A549 (cell line): Measurements from ENCODE around the gene KMT2C. TPM values are rescaled to one million over a fixed set of nuclear protein-coding genes. Genes with fewer than 3 reads are reported as not detected.
"Not testable (repeated sequence)": the region's sequence is repeated elsewhere in the genome, so short reads cannot be mapped to it uniquely, and the experiment has no call there.

Experiments
- ATAC-seq, 2 experiments: fragments of 200-7000 bp in 1 of 2; fragments of >200 bp in 1 of 2; cut with Nextera tagmentation in 1 of 2; cut with Tn5 transposase in 1 of 2; 3 replicates each; pipeline versions ENCODE4 v1.8.0 to v1.9.1; 2018 to 2020; ENCODE audit warnings: mild to moderate bottlenecking in 1 of 2, moderate library complexity in 1 of 2
- CTCF ChIA-PET: fragments of 300-600 bp; sonication (Branson Sonifier 250); formaldehyde crosslinking; extraction: SDS; loops from one replicate; lab custom pipeline; 2021; ENCODE audit warnings: antibody characterized with exemption, inconsistent platforms; lab: Yijun Ruan, JAX
- POLR2A ChIA-PET: fragments of 350-600 bp; formaldehyde crosslinking; extraction: SDS; loops from one replicate; lab custom pipeline; 2021; ENCODE audit warnings: antibody characterized with exemption, inconsistent platforms; lab: Yijun Ruan, JAX
- DNase-seq, 2 experiments: peaks; one replicate each; pipeline versions ENCODE4 v3.0.0 to v3.0.0-alpha.2; 2011 to 2016; ENCODE audit warnings: low read depth in 1 of 2, low spot score in 1 of 2
- FAIRE-seq: peaks from 2 replicates; lab custom pipeline; 2011; peaks lifted over from hg19 to GRCh38; lab: Jason Lieb, UNC
- H3K27ac ChIP-seq, 2 experiments: fragments of >200 bp; sonication (Bioruptor Twin); formaldehyde crosslinking; 3 replicates each; pipeline ENCODE4 v1.5.1; 2016 to 2017
- H3K4me1 ChIP-seq: fragments of >200 bp; sonication (Bioruptor Twin); formaldehyde crosslinking; 3 replicates; pipeline ENCODE4 v1.6.1; 2016
- H3K4me2 ChIP-seq: fragments of >200 bp; sonication (Bioruptor Twin); formaldehyde crosslinking; 3 replicates; pipeline ENCODE4 v1.6.1; 2016
- H3K4me3 ChIP-seq: fragments of >200 bp; sonication (Bioruptor Twin); formaldehyde crosslinking; 3 replicates; pipeline ENCODE4 v1.5.1; 2016
- H3K9me3 ChIP-seq: fragments of >200 bp; sonication (Bioruptor Twin); formaldehyde crosslinking; 3 replicates; pipeline ENCODE4 v1.6.1; 2016
- CBX8 ChIP-seq: fragments of 200-600 bp; sonication (generic); IDR thresholded peaks from 2 replicates; pipeline ENCODE4 v1.6.1; 2016
- FOSB ChIP-seq: fragments of 250-450 bp; sonication (Bioruptor Pico); IDR thresholded peaks from 2 replicates; pipeline ENCODE4 v1.5.0; 2020; ENCODE audit warnings: mild to moderate bottlenecking, moderate library complexity
- GATA3 ChIP-seq: IDR thresholded peaks from 2 replicates; pipeline ENCODE4 v1.6.1; 2012; ENCODE audit warnings: borderline replicate concordance
- HOXB13 ChIP-seq: fragments of 250-450 bp; sonication (Bioruptor Pico); IDR thresholded peaks from 2 replicates; pipeline ENCODE4 v1.5.0; 2020; ENCODE audit warnings: low read depth, mild to moderate bottlenecking, moderate library complexity
- HOXB5 ChIP-seq: fragments of 250-450 bp; sonication (Bioruptor Pico); IDR thresholded peaks from 2 replicates; pipeline ENCODE4 v1.5.0; 2020; ENCODE audit warnings: mild to moderate bottlenecking, moderate library complexity
- KDM1A ChIP-seq: fragments of 200-600 bp; sonication (generic); IDR thresholded peaks from 2 replicates; pipeline ENCODE4 v1.6.1; 2016; ENCODE audit warnings: low read depth, mild to moderate bottlenecking
- MAZ ChIP-seq: fragments of 150-350 bp; IDR thresholded peaks from 2 replicates; pipeline ENCODE4 v1.6.1; 2014; ENCODE audit warnings: antibody characterized with exemption, low read depth, low read length, borderline replicate concordance
- NFE2L2 ChIP-seq: fragments of 150-350 bp; conservative IDR thresholded peaks from 2 replicates; pipeline ENCODE4 v1.6.1; 2014; ENCODE audit warnings: low read length
- NPAS2 ChIP-seq: fragments of 250-450 bp; sonication (Bioruptor Pico); IDR thresholded peaks from 2 replicates; pipeline ENCODE4 v1.8.0; 2022; ENCODE audit warnings: mild to moderate bottlenecking, moderate library complexity, borderline replicate concordance
- RAD21 ChIP-seq, 2 experiments: fragments of >200 bp in 1 of 2; sonication (Bioruptor Twin) in 1 of 2; formaldehyde crosslinking in 1 of 2; IDR thresholded peaks in 1 of 2; conservative IDR thresholded peaks in 1 of 2; 2 replicates in 1 of 2; 3 replicates in 1 of 2; pipeline ENCODE4 v1.6.1; 2012 to 2018; ENCODE audit warnings: inconsistent platforms in 1 of 2
- REST ChIP-seq: fragments of 200-600 bp; sonication (generic); IDR thresholded peaks from 2 replicates; pipeline ENCODE4 v1.6.1; 2016; ENCODE audit warnings: antibody characterized with exemption, mild to moderate bottlenecking, moderate library complexity
- TP53 ChIP-seq: fragments of 250-450 bp; sonication (Bioruptor Pico); IDR thresholded peaks from 2 replicates; pipeline ENCODE4 v1.5.0; 2021; ENCODE audit warnings: mild to moderate bottlenecking, moderate library complexity
- USF2 ChIP-seq: fragments of 450-650 bp; IDR thresholded peaks from 2 replicates; pipeline ENCODE4 v1.6.1; 2014; ENCODE audit warnings: antibody characterized with exemption
- WGBS: methylation state at CpG from one replicate; pipeline ENCODE4 v1.1.6; 2017; ENCODE audit errors: missing lambda C conversion rate; 5-methylcytosine and 5-hydroxymethylcytosine counted together
- polyA plus RNA-seq, 4 experiments: library from polyadenylated mRNA; depleted of rRNA in 3 of 4; stranded (reverse); fragments of >200 nt; fragmentation: RNase III in 1 of 4; extraction: RNeasy Plus Mini Kit Qiagen cat#74134 plus additional on column Dnase treatment in 1 of 4; gene quantifications; 2 replicates in 3 of 4; 3 replicates in 1 of 4; pipeline ENCODE4 v1.2.3, GENCODE V29; 2011 to 2017
- TF ChIP-seq, protein P1 (sequence below): fragments of >200 bp; sonication (Bioruptor Twin); formaldehyde crosslinking; IDR thresholded peaks from 3 replicates; pipeline ENCODE4 v1.5.1; 2016

The KMT2C gene
- polyA plus RNA-seq, 2 of the 4 experiments (the other 2 are of a cell fraction), result 4.2 to 13.1 TPM

DNA sequence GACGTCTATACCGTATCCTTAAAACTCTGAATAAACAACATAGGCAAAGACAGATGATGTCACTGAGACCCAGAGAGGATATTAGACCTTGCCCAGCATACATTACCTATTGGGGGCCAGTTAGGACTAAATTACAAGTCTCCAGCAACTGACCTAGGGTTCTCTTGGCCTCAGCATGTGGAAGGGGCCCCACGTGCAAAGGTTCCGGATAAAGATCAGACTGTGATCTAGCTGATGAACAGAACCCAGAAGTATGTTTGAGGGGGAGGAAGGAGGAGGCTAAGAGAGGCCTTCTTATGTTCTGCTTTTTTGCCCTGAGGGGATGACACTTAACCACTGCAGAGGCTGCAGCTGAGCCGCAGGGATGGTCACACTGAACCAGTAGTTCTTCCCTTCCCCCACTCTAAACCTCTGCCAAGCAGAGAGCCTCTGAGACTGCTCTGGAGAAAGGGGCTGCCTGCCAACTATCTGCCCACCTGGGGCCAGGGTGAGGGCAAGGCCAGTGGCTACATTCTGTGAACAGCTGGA lies 24.0 kb upstream of the KMT2C start:
- TF ChIP-seq USF2, result no peak
- no peaks in the 10 kb centered on the region for H3K9me3 ChIP-seq
- no peak overlapping the region for H3K4me2 ChIP-seq
- CTCF ChIA-PET, result no interaction called here
- ATAC-seq (no peak), DNase-seq (no peak), FAIRE-seq (no peak)
- no peak overlapping the region for H3K4me3 ChIP-seq
- H3K27ac ChIP-seq, result no peak overlapping the region
- 0 out of 3 replicates have a peak, but pooled peaks cover 4% of the 10 kb centered on the region for H3K4me1 ChIP-seq
- POLR2A ChIA-PET, result no interaction called here
- 84% methylated on average over 5 of the region's 5 CpGs for WGBS

- FAIRE-seq, result no peak
- ChIA-PET POLR2A (no interaction called here), CTCF (no interaction called here)
- DNase-seq, result no peak
- Histone ChIP-seq H3K4me2 (no peak overlapping the region), H3K9me3 (no peaks in the 10 kb centered on the region)
- no peak for TF ChIP-seq RAD21 (conservative IDR thresholded peaks at IDR 0.05 in 1 of 2, IDR thresholded peaks at IDR 0.05 in 1 of 2)
- no peak for TF ChIP-seq GATA3
- TF ChIP-seq FOSB, result no peak
- TF ChIP-seq, protein P1, sequence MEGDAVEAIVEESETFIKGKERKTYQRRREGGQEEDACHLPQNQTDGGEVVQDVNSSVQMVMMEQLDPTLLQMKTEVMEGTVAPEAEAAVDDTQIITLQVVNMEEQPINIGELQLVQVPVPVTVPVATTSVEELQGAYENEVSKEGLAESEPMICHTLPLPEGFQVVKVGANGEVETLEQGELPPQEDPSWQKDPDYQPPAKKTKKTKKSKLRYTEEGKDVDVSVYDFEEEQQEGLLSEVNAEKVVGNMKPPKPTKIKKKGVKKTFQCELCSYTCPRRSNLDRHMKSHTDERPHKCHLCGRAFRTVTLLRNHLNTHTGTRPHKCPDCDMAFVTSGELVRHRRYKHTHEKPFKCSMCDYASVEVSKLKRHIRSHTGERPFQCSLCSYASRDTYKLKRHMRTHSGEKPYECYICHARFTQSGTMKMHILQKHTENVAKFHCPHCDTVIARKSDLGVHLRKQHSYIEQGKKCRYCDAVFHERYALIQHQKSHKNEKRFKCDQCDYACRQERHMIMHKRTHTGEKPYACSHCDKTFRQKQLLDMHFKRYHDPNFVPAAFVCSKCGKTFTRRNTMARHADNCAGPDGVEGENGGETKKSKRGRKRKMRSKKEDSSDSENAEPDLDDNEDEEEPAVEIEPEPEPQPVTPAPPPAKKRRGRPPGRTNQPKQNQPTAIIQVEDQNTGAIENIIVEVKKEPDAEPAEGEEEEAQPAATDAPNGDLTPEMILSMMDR, result no peak
- no peak for TF ChIP-seq NFE2L2
- no peak for TF ChIP-seq CBX8
- no peak for TF ChIP-seq USF2
- TF ChIP-seq, all 56 proteins: peak for 0
- ATAC-seq, result no peak
- H3K27ac ChIP-seq, result no peak overlapping the region
- H3K4me3 ChIP-seq, result no peak overlapping the region
- no peaks in the 10 kb centered on the region for H3K4me1 ChIP-seq
- 49% methylated on average over 5 of the region's 5 CpGs for WGBS
These were observed 15.6 kb upstream of the KMT2C start for GRCh38 chr7:152451356-152451755.

DNA sequence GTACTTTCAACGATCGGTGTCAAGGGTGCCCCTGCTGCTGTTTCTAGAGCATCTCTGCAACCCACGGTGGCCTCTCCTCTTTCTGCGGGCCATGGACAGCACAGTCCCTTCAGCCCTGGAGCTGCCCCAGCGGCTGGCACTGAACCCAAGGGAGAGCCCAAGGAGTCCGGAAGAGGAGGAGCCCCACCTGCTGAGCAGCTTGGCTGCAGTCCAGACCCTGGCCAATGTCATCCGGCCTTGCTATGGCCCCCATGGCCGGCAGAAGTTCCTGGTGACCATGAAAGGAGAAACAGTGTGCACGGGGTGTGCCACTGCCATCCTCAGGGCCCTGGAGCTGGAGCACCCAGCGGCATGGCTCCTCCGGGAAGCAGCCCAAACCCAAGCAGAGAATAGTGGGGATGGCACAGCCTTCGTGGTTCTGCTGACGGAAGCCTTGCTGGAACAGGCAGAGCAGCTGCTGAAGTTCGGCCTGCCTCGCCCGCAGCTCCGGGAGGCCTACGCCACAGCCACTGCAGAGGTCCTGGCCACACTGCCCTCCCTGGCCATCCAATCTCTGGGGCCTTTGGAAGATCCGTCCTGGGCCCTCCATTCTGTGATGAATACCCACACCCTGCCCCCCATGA lies 9.7 kb upstream of the KMT2C start:
- not testable (repeated sequence) for ATAC-seq

GRCh38 chr7:152443586-152443985 lies 7.8 kb upstream of the KMT2C start:
- FAIRE-seq (no peak), ATAC-seq (no peak), DNase-seq (no peak)
- Histone ChIP-seq H3K4me2 (no peak overlapping the region), H3K4me1 (no peaks in the 10 kb centered on the region), H3K4me3 (no peak overlapping the region), H3K9me3 (no peaks in the 10 kb centered on the region), H3K27ac (no peak overlapping the region)
- CTCF ChIA-PET, result no interaction called here
- WGBS, result 67% methylated on average over 6 of the region's 6 CpGs
- TF ChIP-seq REST, result no peak
- no peak for TF ChIP-seq MAZ
- no peak for TF ChIP-seq RAD21 (conservative IDR thresholded peaks at IDR 0.05 in 1 of 2, IDR thresholded peaks at IDR 0.05 in 1 of 2)
- TF ChIP-seq FOSB, result no peak
- no peak for TF ChIP-seq TP53 (CRISPR knock-in tag)
- TF ChIP-seq HOXB5, result no peak
- TF ChIP-seq NPAS2 (CRISPR knock-in tag), result no peak
- no peak for TF ChIP-seq KDM1A
- no peak for TF ChIP-seq HOXB13 (CRISPR knock-in tag)
- POLR2A ChIA-PET, result no interaction called here

More for the DNA sequence above, 9.7 kb upstream of the KMT2C start:
- not testable (repeated sequence) for DNase-seq, H3K4me2 ChIP-seq, H3K4me3 ChIP-seq, H3K27ac ChIP-seq, FAIRE-seq, H3K9me3 ChIP-seq, H3K4me1 ChIP-seq
- ChIA-PET POLR2A (interaction anchor here (0.6 kb wide), 1 partner anchor 9 kb away, joined by 3 read pairs; no protein-coding TSS in a partner anchor), CTCF (interaction anchor here (0.5 to 1.0 kb wide), 2 partner anchors 28 to 51 kb away, joined by 3 read pairs; no protein-coding TSS in a partner anchor)
- 87% methylated on average over 14 of the region's 19 CpGs for WGBS
